ENCODE data around the gene SAYSD1. TPM values are rescaled to one million over a fixed set of nuclear protein-coding genes. Genes with fewer than 3 reads are reported as not detected.

The SAYSD1 gene
- total RNA-seq, 1 donor from 2014 or later: 16.9 TPM

- intact Hi-C loops (cut with micrococcal nuclease): loop anchor here (5.0 to 10.0 kb wide), 4 partner anchors 48 to 208 kb away; partner anchors contain the start of gene KCNK5
- no peak overlapping the region for H3K4me3 Mint-ChIP-seq (ENCODE audit: low read depth)
- no peaks in the 10 kb centered on the region for H3K9me3 Mint-ChIP-seq
- DNase-seq (ENCODE audit: low spot score): no peak
- H3K27ac Mint-ChIP-seq: no peak overlapping the region
- H3K36me3 Mint-ChIP-seq (ENCODE audit: low read depth): no peaks in the 10 kb centered on the region
- H3K4me1 Mint-ChIP-seq (ENCODE audit: low read depth): peaks cover 40% of the 10 kb centered on the region
- H3K27me3 Mint-ChIP-seq (ENCODE audit: low read depth): peaks cover 36% of the 10 kb centered on the region
These were observed 29.7 kb downstream of the SAYSD1 start for GRCh38 chr6:39085129-39085797.

GRCh38 chr6:39084506-39084905 lies 30.5 kb downstream of the SAYSD1 start:
- Mint-ChIP-seq H3K4me1 (ENCODE audit: low read depth) (peaks cover 40% of the 10 kb centered on the region), H3K4me3 (ENCODE audit: low read depth) (no peak overlapping the region), H3K27me3 (ENCODE audit: low read depth) (peaks cover 30% of the 10 kb centered on the region), H3K36me3 (ENCODE audit: low read depth) (no peaks in the 10 kb centered on the region), H3K9me3 (no peaks in the 10 kb centered on the region), H3K27ac (no peak overlapping the region)
- no peak for DNase-seq (ENCODE audit: low spot score)
- intact Hi-C loops (cut with micrococcal nuclease): loop anchor here (10.0 kb wide), 1 partner anchor 140 kb away; the partner anchor contains the start of gene KCNK5

DNA sequence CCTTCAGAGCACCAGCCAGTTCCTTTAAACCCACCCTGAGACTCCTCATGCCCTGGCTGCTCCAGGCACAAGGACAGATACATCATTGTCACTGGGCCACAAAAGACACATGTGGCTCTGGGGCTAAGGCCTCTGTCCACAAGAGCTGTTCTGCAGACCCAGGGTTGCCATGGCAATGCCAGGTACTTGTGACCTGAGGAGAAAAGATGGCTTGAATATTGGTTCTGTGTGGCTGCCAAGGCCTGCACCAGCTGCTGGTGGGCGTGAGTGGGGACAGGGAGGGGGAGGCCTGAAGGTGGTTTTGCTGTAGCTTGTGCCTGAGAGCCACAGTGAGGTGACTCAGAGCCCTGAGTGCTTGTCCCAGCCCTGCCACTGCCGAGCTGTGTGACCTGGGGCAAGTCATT lies 31.8 kb downstream of the SAYSD1 start:
- H3K9me3 Mint-ChIP-seq: no peaks in the 10 kb centered on the region
- intact Hi-C loops (cut with micrococcal nuclease): loop anchor here (10.0 kb wide), 1 partner anchor 142 kb away; the partner anchor contains the start of gene KCNK5
- peaks cover 32% of the 10 kb centered on the region for H3K4me1 Mint-ChIP-seq (ENCODE audit: low read depth)
- no peaks in the 10 kb centered on the region for H3K36me3 Mint-ChIP-seq (ENCODE audit: low read depth)
- peak overlapping the region; percentile 17 for H3K27ac Mint-ChIP-seq
- no peak overlapping the region for H3K4me3 Mint-ChIP-seq (ENCODE audit: low read depth)
- DNase-seq (ENCODE audit: low spot score): no peak
- H3K27me3 Mint-ChIP-seq (ENCODE audit: low read depth): peaks cover 23% of the 10 kb centered on the region

- H3K27ac Mint-ChIP-seq: no peak overlapping the region
- no peak overlapping the region for H3K4me3 Mint-ChIP-seq (ENCODE audit: low read depth)
- no peaks in the 10 kb centered on the region for H3K36me3 Mint-ChIP-seq (ENCODE audit: low read depth)
- intact Hi-C loops (cut with micrococcal nuclease): loop anchor here (10.0 kb wide), 1 partner anchor 142 kb away; the partner anchor contains the start of gene KCNK5
- peaks cover 32% of the 10 kb centered on the region for H3K4me1 Mint-ChIP-seq (ENCODE audit: low read depth)
- no peaks in the 10 kb centered on the region for H3K9me3 Mint-ChIP-seq
- DNase-seq (ENCODE audit: low spot score): no peak
- H3K27me3 Mint-ChIP-seq (ENCODE audit: low read depth): peaks cover 15% of the 10 kb centered on the region
These were observed 32.7 kb downstream of the SAYSD1 start for GRCh38 chr6:39082310-39082709.

- Mint-ChIP-seq H3K9me3 (no peaks in the 10 kb centered on the region), H3K27me3 (ENCODE audit: low read depth) (peaks cover 11% of the 10 kb centered on the region), H3K36me3 (ENCODE audit: low read depth) (no peaks in the 10 kb centered on the region), H3K4me1 (ENCODE audit: low read depth) (peaks cover 18% of the 10 kb centered on the region), H3K27ac (no peak overlapping the region), H3K4me3 (ENCODE audit: low read depth) (no peak overlapping the region)
- no peak for DNase-seq (ENCODE audit: low spot score)
- intact Hi-C loops (cut with micrococcal nuclease): loop anchor here (10.0 kb wide), 1 partner anchor 144 kb away; the partner anchor contains the start of gene KCNK5
These were observed 34.6 kb downstream of the SAYSD1 start for GRCh38 chr6:39080246-39080875.

DNA sequence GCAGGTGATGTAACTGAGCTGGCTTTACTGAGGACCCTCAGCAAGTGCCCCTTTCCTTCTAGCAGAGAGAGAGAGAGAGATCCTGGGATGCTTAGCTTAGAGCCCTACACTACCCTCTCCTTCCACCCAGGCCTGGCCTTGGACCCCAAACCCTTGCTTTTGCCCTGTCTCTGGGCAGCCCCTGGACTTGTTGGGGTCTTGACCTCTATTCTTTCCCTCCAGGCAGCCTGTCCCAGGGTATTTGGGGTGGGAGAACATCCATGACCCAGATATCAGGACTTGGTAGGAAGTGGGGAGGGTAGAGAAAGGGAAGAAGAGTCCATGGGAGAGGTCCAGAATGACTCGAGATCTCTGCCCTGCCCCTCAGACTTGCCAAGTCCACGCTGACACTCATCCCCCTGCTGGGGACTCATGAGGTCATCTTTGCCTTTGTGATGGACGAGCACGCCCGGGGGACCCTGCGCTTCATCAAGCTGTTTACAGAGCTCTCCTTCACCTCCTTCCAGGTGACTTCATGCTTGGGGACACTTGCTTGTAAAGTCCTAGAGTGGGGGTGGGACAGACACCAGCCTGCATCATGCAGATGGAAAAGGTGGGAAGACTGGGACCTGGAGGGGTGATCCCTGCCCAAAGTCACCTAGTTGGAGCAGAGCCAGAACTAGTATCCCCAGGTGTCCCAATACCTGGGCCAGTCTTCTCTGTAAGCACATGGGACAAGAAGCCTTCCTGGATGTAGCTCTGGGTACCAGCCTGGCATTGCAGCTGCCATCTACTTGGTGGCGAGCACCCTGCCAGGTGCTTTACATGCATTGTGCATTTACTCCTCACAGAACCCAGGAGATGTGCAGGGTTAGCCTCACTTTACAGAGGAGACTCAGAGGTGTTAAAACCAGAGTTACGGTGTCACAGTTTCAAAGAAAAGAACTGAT lies 35.5 kb downstream of the SAYSD1 start:
- DNase-seq (ENCODE audit: low spot score): no peak
- H3K36me3 Mint-ChIP-seq (ENCODE audit: low read depth): no peaks in the 10 kb centered on the region
- no peak overlapping the region for H3K27ac Mint-ChIP-seq
- intact Hi-C loops (cut with micrococcal nuclease): loop anchor here (10.0 kb wide), 1 partner anchor 145 kb away; the partner anchor contains the start of gene KCNK5
- peaks cover 16% of the 10 kb centered on the region for H3K4me1 Mint-ChIP-seq (ENCODE audit: low read depth)
- H3K27me3 Mint-ChIP-seq (ENCODE audit: low read depth): peaks cover 9% of the 10 kb centered on the region
- no peaks in the 10 kb centered on the region for H3K9me3 Mint-ChIP-seq
- no peak overlapping the region for H3K4me3 Mint-ChIP-seq (ENCODE audit: low read depth)

DNA sequence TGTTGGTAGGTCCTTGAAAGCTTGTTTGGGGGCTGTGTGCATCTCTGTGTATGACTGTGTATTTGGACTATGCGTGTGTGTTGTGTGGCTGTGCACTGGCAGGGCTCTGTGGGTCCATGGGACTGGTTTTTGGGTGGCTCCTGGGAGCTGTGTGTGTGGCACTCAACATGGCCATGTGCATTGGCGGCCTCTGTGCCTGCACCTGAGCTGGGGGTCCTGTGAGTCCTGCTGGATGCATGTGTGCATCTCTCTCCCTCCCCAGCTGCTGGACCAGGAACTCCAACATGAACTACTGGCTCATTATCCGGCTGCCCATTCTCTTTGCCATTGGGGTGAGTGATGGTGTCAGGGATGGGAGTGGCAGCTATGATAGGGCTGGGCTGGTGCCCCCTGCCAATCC lies 36.3 kb downstream of the SAYSD1 start:
- H3K4me1 Mint-ChIP-seq (ENCODE audit: low read depth): peaks cover 14% of the 10 kb centered on the region
- H3K27ac Mint-ChIP-seq: no peak overlapping the region
- H3K27me3 Mint-ChIP-seq (ENCODE audit: low read depth): peaks cover 9% of the 10 kb centered on the region
- no peaks in the 10 kb centered on the region for H3K36me3 Mint-ChIP-seq (ENCODE audit: low read depth)
- no peaks in the 10 kb centered on the region for H3K9me3 Mint-ChIP-seq
- intact Hi-C loops (cut with micrococcal nuclease): no loop called here
- H3K4me3 Mint-ChIP-seq (ENCODE audit: low read depth): no peak overlapping the region
- DNase-seq (ENCODE audit: low spot score): no peak

DNA sequence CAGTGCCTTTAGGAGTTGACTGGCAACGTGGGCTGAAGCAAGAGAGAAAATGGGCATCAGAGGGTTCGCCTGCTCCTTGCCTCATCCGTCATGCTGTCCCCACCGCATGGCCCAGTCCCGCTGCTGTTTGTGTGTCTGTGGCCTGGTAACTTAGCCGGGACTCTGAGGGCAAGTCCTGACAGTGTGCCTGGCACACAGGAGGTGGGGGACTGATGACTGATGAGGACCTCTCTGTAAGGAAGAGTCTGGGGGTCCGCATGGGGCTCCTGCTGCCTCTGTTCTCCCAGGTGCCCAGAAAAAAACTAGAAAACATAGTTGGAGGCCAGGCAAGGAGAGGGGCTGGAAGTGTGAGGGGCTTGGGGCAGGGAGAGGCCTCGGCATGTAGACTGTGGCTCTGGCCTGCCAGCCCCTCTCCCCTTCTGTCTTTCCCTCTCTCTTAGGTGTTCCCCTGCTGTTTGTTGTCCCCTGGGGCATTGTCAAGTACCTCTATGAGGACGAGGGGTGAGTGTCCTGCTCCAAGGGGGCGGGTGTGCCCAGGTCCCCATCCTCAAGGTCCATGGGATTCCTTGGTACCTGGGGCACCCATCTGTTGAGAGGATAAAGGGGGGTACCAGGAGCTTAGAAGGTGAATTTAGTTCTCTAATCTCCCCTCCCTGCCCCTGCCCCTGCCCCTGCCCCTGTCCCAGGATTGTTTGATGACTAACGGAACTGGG lies 36.9 kb downstream of the SAYSD1 start:
- no peak overlapping the region for H3K4me3 Mint-ChIP-seq (ENCODE audit: low read depth)
- intact Hi-C loops (cut with micrococcal nuclease): no loop called here
- no peak overlapping the region for H3K27ac Mint-ChIP-seq
- no peaks in the 10 kb centered on the region for H3K9me3 Mint-ChIP-seq
- H3K4me1 Mint-ChIP-seq (ENCODE audit: low read depth): peaks cover 7% of the 10 kb centered on the region
- peaks cover 7% of the 10 kb centered on the region for H3K27me3 Mint-ChIP-seq (ENCODE audit: low read depth)
- H3K36me3 Mint-ChIP-seq (ENCODE audit: low read depth): no peaks in the 10 kb centered on the region
- no peak for DNase-seq (ENCODE audit: low spot score)

GRCh38 chr6:39076623-39077535 lies 38.1 kb downstream of the SAYSD1 start:
- no peaks in the 10 kb centered on the region for H3K9me3 Mint-ChIP-seq
- no peaks in the 10 kb centered on the region for H3K36me3 Mint-ChIP-seq (ENCODE audit: low read depth)
- peaks cover 4% of the 10 kb centered on the region for H3K4me1 Mint-ChIP-seq (ENCODE audit: low read depth)
- peaks cover 11% of the 10 kb centered on the region for H3K27me3 Mint-ChIP-seq (ENCODE audit: low read depth)
- H3K27ac Mint-ChIP-seq: no peak overlapping the region
- H3K4me3 Mint-ChIP-seq (ENCODE audit: low read depth): no peak overlapping the region
- DNase-seq (ENCODE audit: low spot score): no peak
- intact Hi-C loops (cut with micrococcal nuclease): no loop called here

DNA sequence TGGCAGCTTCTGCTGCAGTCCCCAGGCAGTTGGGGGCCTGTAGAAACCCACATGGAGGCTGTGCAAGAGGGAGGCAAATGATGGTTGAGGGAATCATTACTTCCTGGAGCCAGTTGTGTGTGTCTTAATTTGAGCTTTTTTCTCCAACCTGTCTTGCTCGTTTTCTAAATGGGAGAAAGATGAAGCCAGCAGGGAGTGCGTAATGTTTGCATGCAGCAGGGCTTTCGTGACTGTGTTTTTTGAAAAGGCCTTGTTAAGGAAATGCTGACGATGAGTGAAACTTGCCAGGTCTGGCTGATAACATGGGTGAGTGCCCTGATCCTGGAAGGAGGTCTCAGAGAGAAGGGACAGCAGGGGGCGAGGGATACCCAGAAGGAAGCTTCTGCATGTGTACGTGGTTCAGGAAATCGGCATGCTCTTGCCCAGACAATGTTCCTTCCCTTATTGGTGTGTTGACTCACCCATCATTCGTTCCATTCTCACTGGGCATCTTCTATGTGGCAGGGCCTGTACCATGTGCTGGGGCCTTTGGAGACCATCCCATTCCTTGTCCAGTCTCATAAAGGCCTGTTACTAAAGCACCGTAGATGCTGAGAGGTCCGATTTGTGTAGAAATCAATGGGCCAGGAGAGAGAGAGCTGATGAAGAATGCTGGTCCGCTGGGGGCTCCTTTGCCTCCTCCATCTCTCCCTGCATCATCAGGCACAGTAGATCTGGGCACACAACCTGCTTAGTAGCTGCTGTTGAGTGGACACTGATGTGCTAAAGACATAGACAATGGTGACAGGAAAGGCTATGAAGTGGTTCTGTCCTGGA lies 39.0 kb downstream of the SAYSD1 start:
- Mint-ChIP-seq H3K4me3 (ENCODE audit: low read depth) (no peak overlapping the region), H3K4me1 (ENCODE audit: low read depth) (peaks cover 4% of the 10 kb centered on the region), H3K27me3 (ENCODE audit: low read depth) (peaks cover 13% of the 10 kb centered on the region), H3K27ac (no peak overlapping the region), H3K36me3 (ENCODE audit: low read depth) (no peaks in the 10 kb centered on the region), H3K9me3 (no peaks in the 10 kb centered on the region)
- no peak for DNase-seq (ENCODE audit: low spot score)
- intact Hi-C loops (cut with micrococcal nuclease): no loop called here

Data from activated T-helper 2 cell treated with anti-CD3 and anti-CD28 coated beads, Interferon-gamma antibody, Interleukin-2, Interleukin-4, amounts not matched to agents 10 μg/mL and 5 μg/mL and 100 μg/mL, durations not matched to agents 14 hours and 24 hours and 36 hours (primary cell).